HG03280 (cell line): ENCODE data around the gene MRAS.
"Not testable (repeated sequence)": the region's sequence is repeated elsewhere in the genome, so short reads cannot be mapped to it uniquely, and the experiment has no call there.

ENCODE experiments used
- ATAC-seq: cut with Tn5 transposase; IDR thresholded peaks from one replicate; pipeline ENCODE4 v1.9.1; 2021; ENCODE audit warnings: mild to moderate bottlenecking, moderate library complexity; ENCODE audit not compliant: unreplicated experiment

MRAS gene

GRCh38 chr3:138366006-138366759 is 17.8 kb downstream of the MRAS start:
- ATAC-seq, result no peak

- ATAC-seq, result no peak
Observed at GRCh38 chr3:138367326-138367850, 19.0 kb downstream of the MRAS start.

GRCh38 chr3:138367911-138368310 is 19.5 kb downstream of the MRAS start:
- ATAC-seq, result no peak

GRCh38 chr3:138369151-138369900 is 20.9 kb downstream of the MRAS start:
- ATAC-seq, result no peak

GRCh38 chr3:138370321-138370720 is 21.9 kb downstream of the MRAS start:
- no peak for ATAC-seq

- peak; percentile 100 for ATAC-seq
Observed at GRCh38 chr3:138371070-138371965, 22.9 kb downstream of the MRAS start.

GRCh38 chr3:138373087-138373735 is 24.8 kb downstream of the MRAS start:
- ATAC-seq, result no peak

GRCh38 chr3:138373736-138374094 is 25.3 kb downstream of the MRAS start:
- no peak for ATAC-seq

- ATAC-seq, result no peak
Observed at GRCh38 chr3:138374573-138375134, 26.3 kb downstream of the MRAS start.

- ATAC-seq, result no peak
Observed at GRCh38 chr3:138375447-138375846, 27.1 kb downstream of the MRAS start.

GRCh38 chr3:138376663-138377062 is 28.3 kb downstream of the MRAS start:
- ATAC-seq, result no peak

- ATAC-seq, result not testable (repeated sequence)
Observed at GRCh38 chr3:138377212-138377611, 28.8 kb downstream of the MRAS start.

- ATAC-seq, result no peak
Observed at GRCh38 chr3:138377804-138378203, 29.4 kb downstream of the MRAS start.

- ATAC-seq, result no peak
Observed at GRCh38 chr3:138378331-138378730, 30.0 kb downstream of the MRAS start.

- ATAC-seq, result no peak
Observed at GRCh38 chr3:138378990-138379389, 30.6 kb downstream of the MRAS start.

- no peak for ATAC-seq
Observed at GRCh38 chr3:138381413-138381901, 33.1 kb downstream of the MRAS start.

GRCh38 chr3:138381950-138382715 is 33.8 kb downstream of the MRAS start:
- no peak for ATAC-seq

GRCh38 chr3:138383715-138384465 is 35.5 kb downstream of the MRAS start:
- no peak for ATAC-seq

GRCh38 chr3:138384531-138384930 is 36.2 kb downstream of the MRAS start:
- no peak for ATAC-seq
